GM23338 (cell line): ENCODE results near the gene MIB2. TPM values are rescaled to one million over a fixed set of nuclear protein-coding genes. Genes with fewer than 3 reads are reported as not detected.

ENCODE experiments used
- ATAC-seq: fragments of 200-7000 bp; cut with Tn5 transposase; 3 replicates; pipeline ENCODE4 v1.9.1; 2020
- DNase-seq: peaks from one replicate; pipeline ENCODE4 v3.0.0-alpha.2; 2015; ENCODE audit warnings: low spot score
- H2AFZ ChIP-seq: fragments of 200-600 bp; sonication (generic); 2 replicates; pipeline ENCODE4 v1.8.0; 2016; ENCODE audit warnings: antibody characterized with exemption, mild to moderate bottlenecking, moderate library complexity
- H3F3A ChIP-seq: fragments of 200-600 bp; sonication (generic); replicated peaks from 2 replicates; pipeline ENCODE4 v1.8.0; 2017; ENCODE audit warnings: antibody characterized with exemption, mixed run types, low read depth
- H3K27ac ChIP-seq: fragments of 200-600 bp; sonication (generic); 2 replicates; pipeline ENCODE4 v1.6.1; 2016; ENCODE audit warnings: low read depth
- H3K27me3 ChIP-seq: fragments of 200-600 bp; sonication (generic); 2 replicates; pipeline ENCODE4 v1.8.0; 2016; ENCODE audit warnings: mild to moderate bottlenecking, mixed run types, moderate library complexity; ENCODE audit not compliant: insufficient read depth
- H3K36me3 ChIP-seq: fragments of 200-600 bp; sonication (generic); 2 replicates; pipeline ENCODE4 v1.8.0; 2016; ENCODE audit warnings: mild to moderate bottlenecking; ENCODE audit not compliant: insufficient read depth
- H3K4me1 ChIP-seq: fragments of 200-600 bp; sonication (generic); 2 replicates; pipeline ENCODE4 v1.8.0; 2016; ENCODE audit warnings: mild to moderate bottlenecking, moderate library complexity; ENCODE audit not compliant: insufficient read depth
- H3K4me2 ChIP-seq: fragments of 200-600 bp; sonication (generic); 2 replicates; pipeline ENCODE4 v1.7.1; 2017; ENCODE audit warnings: mixed run types
- H3K4me3 ChIP-seq: fragments of 200-600 bp; sonication (generic); 2 replicates; pipeline ENCODE4 v1.6.1; 2016; ENCODE audit warnings: mixed run types
- H3K79me2 ChIP-seq: fragments of 200-600 bp; sonication (generic); replicated peaks from 2 replicates; pipeline ENCODE4 v1.8.0; 2017; ENCODE audit warnings: mild to moderate bottlenecking; ENCODE audit not compliant: insufficient read depth
- H3K9me2 ChIP-seq: fragments of 200-600 bp; sonication (generic); 2 replicates; pipeline ENCODE4 v1.8.0; 2017; ENCODE audit not compliant: insufficient read depth
- H4K20me1 ChIP-seq: fragments of 200-600 bp; sonication (generic); replicated peaks from 2 replicates; pipeline ENCODE4 v1.8.0; 2017; ENCODE audit warnings: mild to moderate bottlenecking; ENCODE audit not compliant: insufficient read depth
- H3K27ac Mint-ChIP-seq: 2 replicates; pipeline ENCODE4 v1.8.0; 2020; ENCODE audit warnings: inconsistent platforms, mild to moderate bottlenecking, moderate library complexity, mixed read lengths
- H3K27me3 Mint-ChIP-seq: 3 replicates; pipeline ENCODE4 v1.8.0; 2022; ENCODE audit warnings: low read depth, mild to moderate bottlenecking, moderate library complexity, mixed read lengths, inconsistent platforms; ENCODE audit not compliant: insufficient read depth, poor library complexity
- H3K36me3 Mint-ChIP-seq: 3 replicates; pipeline ENCODE4 v1.8.0; 2021; ENCODE audit warnings: low read depth, mild to moderate bottlenecking, inconsistent platforms, moderate library complexity, mixed read lengths
- H3K4me1 Mint-ChIP-seq: 3 replicates; pipeline ENCODE4 v1.8.0; 2020; ENCODE audit warnings: mild to moderate bottlenecking, inconsistent platforms, mixed read lengths
- H3K4me3 Mint-ChIP-seq: 3 replicates; pipeline ENCODE4 v1.8.0; 2021; ENCODE audit warnings: moderate library complexity, mild to moderate bottlenecking, inconsistent platforms, mixed read lengths
- H3K9me3 Mint-ChIP-seq: 3 replicates; pipeline ENCODE4 v1.8.0; 2020; ENCODE audit warnings: moderate library complexity, mild to moderate bottlenecking, inconsistent platforms, mixed read lengths
- CREB1 ChIP-seq: fragments of 250-450 bp; sonication (Bioruptor Pico); IDR thresholded peaks from 2 replicates; pipeline ENCODE4 v1.5.0; 2020; ENCODE audit warnings: low read depth, mild to moderate bottlenecking, moderate library complexity
- CTCF ChIP-seq, 2 experiments: fragments of 200-600 bp in 1 of 2; sonication (generic) in 1 of 2; conservative IDR thresholded peaks; 2 replicates each; pipeline versions ENCODE4 v1.5.1 to v1.6.1; 2016 to 2017; ENCODE audit warnings: antibody characterized with exemption in 2 of 2, low read depth in 2 of 2, mild to moderate bottlenecking in 2 of 2, moderate library complexity in 1 of 2
- ETS1 ChIP-seq: IDR thresholded peaks from 2 replicates; pipeline ENCODE4 v1.6.1; 2016; ENCODE audit warnings: antibody characterized with exemption
- EZH2phosphoT487 ChIP-seq: fragments of 200-600 bp; sonication (generic); IDR thresholded peaks from one replicate; pipeline ENCODE4 v1.8.1; 2018; ENCODE audit warnings: antibody characterized with exemption; ENCODE audit not compliant: unreplicated experiment
- JUNB ChIP-seq: IDR thresholded peaks from one replicate; pipeline ENCODE4 v1.6.1; 2016; ENCODE audit warnings: antibody characterized with exemption; ENCODE audit not compliant: unreplicated experiment
- NANOG ChIP-seq: IDR thresholded peaks from 2 replicates; pipeline ENCODE4 v1.6.1; 2016; ENCODE audit warnings: antibody characterized with exemption, borderline replicate concordance
- REST ChIP-seq: IDR thresholded peaks from one replicate; pipeline ENCODE4 v1.6.1; 2018; ENCODE audit warnings: antibody characterized with exemption; ENCODE audit not compliant: unreplicated experiment
- STAT1 ChIP-seq: IDR thresholded peaks from one replicate; pipeline ENCODE4 v1.6.1; 2016; ENCODE audit warnings: antibody characterized with exemption; ENCODE audit not compliant: unreplicated experiment
- ZNF114 ChIP-seq: fragments of 250-450 bp; sonication (Bioruptor Pico); IDR thresholded peaks from 2 replicates; pipeline ENCODE4 v1.5.0; 2020; ENCODE audit warnings: mild to moderate bottlenecking, moderate library complexity
- ZNF331 ChIP-seq: fragments of 250-450 bp; sonication (Bioruptor Pico); IDR thresholded peaks from 2 replicates; pipeline ENCODE4 v1.5.0; 2020; ENCODE audit warnings: low read depth, mild to moderate bottlenecking, moderate library complexity
- ZNF462 ChIP-seq: fragments of 250-450 bp; sonication (Bioruptor Pico); IDR thresholded peaks from 2 replicates; pipeline ENCODE4 v1.5.0; 2020; ENCODE audit warnings: mild to moderate bottlenecking, moderate library complexity
- polyA plus RNA-seq: library from polyadenylated mRNA; unstranded; fragments of >200 nt; fragmentation: Nextera tagmentation; extraction: Ambion mirVana; gene quantifications from 2 replicates; pipeline ENCODE4 v1.2.1, GENCODE V29; 2016
- total RNA-seq: library from RNA; depleted of rRNA; stranded (reverse); fragments of >200 nt; shearing (Covaris generic); gene quantifications from 2 replicates; pipeline ENCODE4 v1.2.3, GENCODE V29; 2014

MIB2 gene
- total and polyA plus RNA-seq, 2 experiments from 2014 or later = 82.6 to 104 TPM

GRCh38 chr1:1617516-1617915 lies 2.2 kb downstream of the MIB2 start (continued):
- TF ChIP-seq CTCF (conservative IDR thresholded peaks at IDR 0.05; ENCODE audit: low read depth in 2 of 2) (no peak), CREB1 (no peak)

- peaks cover 16% of the 10 kb centered on the region; the same call in 1 of the 2 replicates for H3K79me2 ChIP-seq
- H3K27me3 ChIP-seq = no peaks in the 10 kb centered on the region
- no peaks in the 10 kb centered on the region for H3K9me2 ChIP-seq
- H3K4me3 ChIP-seq = no peak overlapping the region
- Mint-ChIP-seq H3K4me3 (peak overlapping the region; percentile 80; the same call in 2 of the 3 replicates), H3K4me1 (peaks cover 12% of the 10 kb centered on the region), H3K36me3 (peaks cover 2% of the 10 kb centered on the region; the same call in 2 of the 3 replicates), H3K27ac (no peak overlapping the region), H3K27me3 (peaks cover 13% of the 10 kb centered on the region), H3K9me3 (no peaks in the 10 kb centered on the region; the same call in 2 of the 3 replicates)
- ATAC-seq = no peak
- peaks cover 6% of the 10 kb centered on the region; the same call in 1 of the 2 replicates for H3K4me1 ChIP-seq
- no peak overlapping the region for H3K4me2 ChIP-seq
- no peak overlapping the region for H3K27ac ChIP-seq
- H3K36me3 ChIP-seq = no peaks in the 10 kb centered on the region
- peaks cover 11% of the 10 kb centered on the region for H4K20me1 ChIP-seq
- DNase-seq = no peak
- H2AFZ ChIP-seq = no peak overlapping the region
- H3F3A ChIP-seq = peaks cover 4% of the 10 kb centered on the region; the same call in 1 of the 2 replicates
- TF ChIP-seq STAT1 (no peak), ZNF114 (CRISPR knock-in tag) (no peak), NANOG (no peak), ZNF331 (CRISPR knock-in tag) (no peak), EZH2phosphoT487 (no peak), JUNB (no peak), ETS1 (no peak), ZNF462 (CRISPR knock-in tag) (no peak), REST (no peak), CREB1 (no peak)
These were observed 2.6 kb downstream of the MIB2 start for GRCh38 chr1:1617925-1618324.
